Measurements from ENCODE around the gene PANX2.

Gene PANX2

DNA sequence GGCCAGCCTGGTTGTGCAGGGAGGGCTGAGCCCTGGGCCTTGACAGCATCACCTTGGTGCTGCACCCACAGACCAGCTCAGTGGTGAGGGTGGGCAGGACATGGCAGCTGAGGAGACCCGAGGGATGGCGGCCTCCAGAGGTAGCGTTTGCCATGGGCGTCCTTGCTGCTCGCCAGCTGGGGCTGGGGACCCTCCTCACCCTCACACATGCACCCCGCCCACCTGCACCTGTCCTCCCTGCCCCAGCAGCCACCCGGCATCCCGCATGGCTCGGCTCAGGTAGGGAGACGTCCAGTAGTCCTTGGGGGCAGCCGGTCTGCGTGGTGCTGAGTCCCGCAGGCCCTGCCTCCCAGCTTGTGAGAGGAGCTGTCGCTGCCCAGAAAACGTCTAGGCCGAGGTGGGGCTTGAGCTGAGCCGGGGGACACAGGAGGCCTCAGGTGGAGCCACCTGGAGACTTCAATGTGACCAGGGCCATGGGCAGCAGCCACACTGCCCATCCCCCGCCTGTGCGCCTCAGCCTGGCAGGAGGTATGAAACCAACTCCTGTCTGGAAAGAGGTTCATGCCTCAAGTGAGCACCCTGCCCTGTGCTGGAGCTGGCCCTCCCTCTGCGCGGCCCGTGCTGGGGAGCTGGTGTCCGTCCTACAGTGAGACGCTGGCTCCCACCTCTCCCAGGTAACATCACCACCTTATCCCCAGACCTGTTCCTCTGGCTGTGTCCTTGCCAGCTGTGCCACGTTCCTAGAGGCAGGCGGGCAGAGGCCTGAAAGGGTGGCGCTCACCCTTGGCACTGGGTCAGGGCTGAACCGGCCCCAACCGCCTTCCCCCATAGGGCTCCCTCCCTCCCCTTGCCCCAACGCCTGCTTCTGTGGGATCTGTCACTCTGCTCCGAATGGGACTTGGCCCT is 11.9 kb downstream of the PANX2 start:
- no peak for DNase-seq (ENCODE audit: extremely low read depth in 1 of 2, low read depth in 1 of 2)

DNA sequence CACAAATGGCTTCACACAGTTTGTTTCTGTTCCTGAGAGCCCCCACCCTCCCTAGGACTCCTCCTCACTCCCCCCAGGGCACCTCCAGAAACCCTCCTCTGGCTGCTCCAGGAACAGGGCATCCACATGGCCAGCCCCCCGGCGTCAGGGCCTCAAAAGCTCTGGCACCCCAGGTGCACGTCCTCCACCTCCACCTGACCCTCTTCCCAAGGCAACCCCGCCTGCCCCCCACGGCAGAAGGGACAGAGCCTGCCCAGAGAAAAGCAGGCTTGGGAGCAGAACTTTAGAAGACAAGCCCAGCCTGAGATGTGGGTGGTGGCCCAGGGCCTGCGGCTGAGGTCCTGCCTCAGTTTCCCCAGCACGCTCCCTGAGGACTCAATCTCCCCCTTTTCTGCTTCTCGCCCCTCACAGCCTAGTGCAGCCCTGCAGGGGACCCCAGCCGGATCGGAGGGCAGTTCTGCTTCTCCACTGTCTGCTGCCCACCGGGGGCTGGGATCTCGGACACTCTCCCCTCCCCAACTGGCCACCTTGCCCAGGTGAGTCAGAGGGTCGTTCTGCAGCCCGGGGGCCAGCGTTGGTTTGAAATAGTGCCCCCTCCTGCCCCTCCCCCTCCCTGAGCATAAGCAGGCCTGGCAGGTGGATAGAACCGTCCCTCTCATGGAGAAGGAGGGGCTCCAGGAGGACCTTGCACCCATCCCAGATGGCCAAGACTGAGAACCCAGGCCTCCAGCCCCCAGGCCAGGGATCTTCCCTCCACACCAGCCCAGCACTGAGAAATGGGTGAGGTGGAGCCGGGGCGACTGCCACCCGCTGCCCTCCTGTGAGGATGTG is 12.8 kb downstream of the PANX2 start:
- DNase-seq (ENCODE audit: extremely low read depth in 1 of 2, low read depth in 1 of 2), result no peak

DNA sequence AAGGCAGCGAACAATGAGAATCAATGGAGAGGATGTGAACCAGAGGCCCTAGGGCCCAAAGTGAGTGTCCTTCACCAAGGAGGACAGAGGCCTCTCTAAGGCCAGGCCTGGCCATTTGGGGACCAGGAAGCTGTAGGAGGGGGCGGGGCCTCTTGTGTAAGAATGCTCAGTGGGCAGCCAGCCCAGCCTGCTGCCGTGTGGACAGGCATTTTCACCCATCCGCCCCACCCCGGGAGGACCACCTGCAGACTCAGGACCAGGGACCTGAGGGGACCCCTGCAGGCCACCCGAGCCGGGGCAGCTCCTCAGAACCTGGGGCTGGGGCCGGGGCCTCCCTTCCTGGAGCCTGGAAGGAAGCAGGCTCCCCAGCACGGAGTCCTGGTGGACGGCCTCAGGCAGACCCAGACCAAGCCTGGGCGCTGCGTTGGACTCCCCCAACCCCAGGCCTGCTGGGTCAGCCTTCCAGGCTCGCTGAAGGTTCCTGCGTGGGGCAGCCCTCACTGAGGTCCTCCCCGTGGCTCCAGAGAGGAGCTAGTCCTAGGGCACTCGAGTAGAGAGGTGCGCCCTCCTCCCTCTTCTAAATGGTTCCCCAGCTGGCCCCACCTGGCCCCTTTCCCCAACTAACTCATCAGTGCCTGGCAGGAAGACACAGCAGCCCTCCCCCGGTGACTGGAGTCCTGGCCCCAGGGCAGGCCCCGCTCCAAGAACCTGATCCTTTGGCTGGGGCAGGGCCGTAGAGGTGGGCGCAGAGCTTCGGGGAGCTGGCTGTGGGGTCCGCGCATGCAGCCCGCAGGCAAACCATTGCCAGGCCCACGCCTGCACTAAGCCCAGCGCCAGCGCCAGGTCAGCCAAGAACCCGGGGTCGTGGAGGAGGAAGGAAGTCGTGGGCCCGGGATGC is 13.7 kb downstream of the PANX2 start:
- no peak for DNase-seq (ENCODE audit: extremely low read depth in 1 of 2, low read depth in 1 of 2)

DNA sequence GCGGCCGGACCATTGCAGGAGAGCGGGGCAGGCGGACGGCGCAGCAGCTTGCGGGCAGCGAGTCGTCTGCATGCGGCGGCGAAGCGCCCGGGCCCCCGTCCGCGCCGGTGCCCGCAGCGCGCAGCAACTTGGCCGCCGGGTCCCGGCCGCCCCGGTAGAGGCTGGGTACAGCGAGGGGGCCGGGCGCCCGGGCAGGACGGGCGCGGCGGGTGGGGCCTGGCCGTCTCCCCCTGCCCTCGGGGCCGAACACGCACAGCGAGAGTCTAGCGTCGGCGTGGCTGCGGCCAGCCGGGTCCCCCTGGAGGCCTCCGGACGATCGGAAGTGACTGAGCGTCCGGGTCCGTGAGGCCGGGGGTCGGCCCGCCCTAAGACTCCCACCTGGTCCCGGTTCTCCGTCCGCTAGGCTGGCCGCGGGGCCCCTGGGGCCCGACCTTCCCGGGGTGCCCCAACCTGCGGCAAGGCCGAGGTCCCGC is 14.4 kb downstream of the PANX2 start:
- no peak for DNase-seq (ENCODE audit: extremely low read depth in 1 of 2, low read depth in 1 of 2)

DNA sequence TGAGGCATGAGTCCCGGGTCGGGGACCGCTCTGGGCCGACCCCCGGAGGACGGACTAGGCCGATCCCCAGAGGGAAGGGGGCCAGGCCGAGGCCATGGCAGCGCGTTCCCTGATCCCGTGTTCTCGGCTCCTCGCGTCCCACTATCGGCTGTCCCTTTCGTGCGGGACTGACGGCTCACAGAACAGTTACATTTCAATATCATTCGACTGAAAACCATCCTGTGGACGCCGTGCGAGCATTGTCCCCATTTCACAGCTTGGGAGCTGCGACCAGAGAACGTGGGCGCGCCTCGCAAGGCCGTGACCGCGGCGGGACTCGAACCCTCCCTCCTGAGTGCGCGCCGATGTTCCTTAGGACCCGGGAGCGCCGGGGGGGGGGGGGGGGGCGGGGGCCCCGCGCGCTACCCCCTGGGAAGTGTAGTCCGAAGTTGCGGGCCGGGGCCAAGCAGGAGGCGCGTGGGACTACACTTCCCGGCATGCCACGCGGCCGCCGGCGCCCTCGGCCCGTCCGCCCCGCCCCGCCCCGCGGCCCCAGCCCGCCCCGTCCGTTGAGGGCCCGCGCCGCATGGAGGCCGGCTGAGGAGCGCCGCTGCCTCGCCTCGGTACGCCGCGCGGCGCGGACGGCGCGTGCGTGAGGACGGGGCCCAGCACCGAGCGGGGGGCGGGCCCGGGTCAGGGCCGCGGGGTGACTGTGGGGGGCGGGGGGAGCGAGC is 15.0 kb downstream of the PANX2 start, which contains the start of gene TRABD:
TRABD (plus strand) TSS at position 539 of the 713 bp plus-strand sequence. CDS start 7,148 bp downstream, outside the sequence.
- peak; percentile 62 to 85 for DNase-seq (ENCODE audit: extremely low read depth in 1 of 2, low read depth in 1 of 2)

DNA sequence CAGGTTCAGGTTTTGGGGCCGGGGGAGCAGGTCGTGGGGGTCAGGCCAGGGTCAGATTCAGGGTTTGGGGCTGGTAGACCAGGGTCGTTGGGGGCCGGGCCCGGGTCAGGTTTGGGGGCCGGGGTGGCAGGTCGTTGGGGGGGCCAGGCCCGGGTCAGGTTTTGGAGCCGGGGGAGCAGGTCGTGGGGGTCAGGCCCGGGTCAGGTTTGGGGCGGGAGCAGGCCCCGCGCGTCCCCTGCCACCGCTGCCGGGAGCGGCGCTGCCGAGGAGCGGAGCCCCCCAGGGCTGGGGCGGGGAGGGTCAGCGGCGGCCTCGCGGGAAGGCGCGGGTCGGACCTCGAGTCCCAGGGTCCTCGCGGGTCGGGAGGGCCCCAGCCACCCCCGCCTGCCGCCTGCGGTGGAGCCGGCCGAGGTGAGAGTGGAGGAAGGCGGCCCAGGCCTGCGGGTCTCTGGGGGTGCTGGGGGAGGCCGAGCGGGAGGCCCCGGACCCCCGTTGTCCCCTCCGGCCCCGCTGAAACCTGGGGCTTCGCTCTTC is 15.7 kb downstream of the PANX2 start:
- DNase-seq (ENCODE audit: extremely low read depth in 1 of 2, low read depth in 1 of 2), result no peak

DNA sequence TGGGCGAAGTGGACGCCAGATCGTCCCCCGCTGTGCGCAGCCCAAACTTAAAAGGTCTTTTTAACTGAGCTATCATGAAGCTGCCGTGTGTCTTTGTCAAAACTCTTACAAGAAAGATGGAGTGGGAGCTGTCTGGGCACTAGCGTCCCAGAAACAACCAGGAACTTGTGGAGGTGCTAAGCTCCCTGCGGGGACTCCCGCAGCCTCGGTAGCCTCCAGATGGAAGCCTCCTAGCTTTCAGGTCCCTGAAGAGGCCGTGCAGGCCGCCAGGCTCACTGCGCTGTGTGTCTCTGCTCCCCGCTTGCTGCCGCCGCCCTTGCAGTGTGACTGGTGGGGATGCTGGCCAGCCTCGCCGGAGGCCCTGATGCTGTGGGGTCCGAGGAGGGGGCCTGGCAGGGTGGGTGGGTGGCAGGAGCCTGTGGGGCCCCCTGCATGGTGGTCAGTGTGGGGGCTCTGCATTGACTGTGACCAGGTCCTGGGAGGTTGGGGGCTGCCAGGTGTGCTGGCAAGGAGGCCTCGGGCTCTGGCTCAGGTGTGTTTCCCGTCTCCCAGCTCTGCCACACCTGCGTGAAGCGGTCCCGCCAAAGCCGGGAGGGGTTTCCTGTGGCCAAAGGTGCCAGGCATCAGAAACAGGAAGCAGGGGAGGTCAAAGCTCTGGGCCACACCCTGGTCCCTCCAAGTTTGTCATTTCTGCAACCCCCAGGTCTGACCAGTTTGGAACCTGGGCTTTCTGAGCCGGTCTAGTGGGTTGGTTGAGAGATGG is 16.4 kb downstream of the PANX2 start:
- DNase-seq (ENCODE audit: extremely low read depth in 1 of 2, low read depth in 1 of 2), result no peak

DNA sequence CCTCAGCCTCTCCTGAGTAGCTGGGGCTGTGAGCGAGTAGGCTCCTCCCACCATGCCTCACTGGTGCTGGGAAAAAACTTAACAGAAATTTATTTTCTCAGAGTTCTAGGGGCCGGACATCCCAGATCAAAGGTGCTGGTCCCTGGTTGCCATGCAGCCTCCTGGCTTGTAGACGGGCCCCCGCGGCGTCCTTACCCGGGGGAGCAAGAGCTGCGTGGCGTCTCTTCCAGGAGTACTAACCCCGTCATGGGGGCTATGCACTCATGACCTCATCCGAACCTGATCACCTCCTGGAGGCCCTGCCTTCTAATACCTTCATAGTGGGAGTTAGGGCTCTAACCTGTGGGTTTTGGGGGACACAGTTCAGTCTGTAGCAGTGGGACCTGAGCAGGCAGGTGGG is 17.8 kb downstream of the PANX2 start:
- DNase-seq (ENCODE audit: extremely low read depth in 1 of 2, low read depth in 1 of 2), result no peak

DNA sequence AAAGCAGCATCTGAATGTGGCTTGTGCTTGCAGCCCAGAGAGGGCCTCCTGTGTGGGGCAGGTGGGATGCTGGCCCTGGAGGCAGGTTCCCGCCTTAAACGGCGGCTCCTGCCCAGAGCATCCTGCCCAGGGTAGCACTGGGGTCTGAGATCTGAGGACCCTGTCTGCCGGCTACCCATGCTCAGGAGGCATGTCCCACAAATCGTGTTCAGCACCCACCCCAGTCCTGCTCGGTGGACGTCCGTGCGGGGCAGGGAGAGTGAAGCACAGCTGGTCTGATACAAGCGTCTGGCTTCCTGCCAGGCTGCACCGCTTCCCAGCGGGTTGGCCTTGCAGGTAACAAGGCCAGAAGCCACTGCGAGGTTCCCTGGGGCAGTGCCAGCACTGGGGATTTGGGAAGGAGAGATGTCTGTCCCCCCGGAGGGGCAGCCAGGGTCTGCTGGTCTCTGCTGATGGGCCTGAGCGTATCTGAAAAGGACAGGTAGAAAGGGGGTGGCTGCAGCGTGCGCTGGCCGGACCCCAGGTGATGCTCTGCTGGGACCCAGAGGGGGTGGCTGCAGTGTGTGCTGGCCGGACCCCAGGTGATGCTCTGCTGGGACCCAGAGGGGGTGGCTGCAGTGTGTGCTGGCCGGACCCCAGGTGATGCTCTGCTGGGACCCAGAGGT is 18.8 kb downstream of the PANX2 start:
- no peak for DNase-seq (ENCODE audit: extremely low read depth in 1 of 2, low read depth in 1 of 2)

DNA sequence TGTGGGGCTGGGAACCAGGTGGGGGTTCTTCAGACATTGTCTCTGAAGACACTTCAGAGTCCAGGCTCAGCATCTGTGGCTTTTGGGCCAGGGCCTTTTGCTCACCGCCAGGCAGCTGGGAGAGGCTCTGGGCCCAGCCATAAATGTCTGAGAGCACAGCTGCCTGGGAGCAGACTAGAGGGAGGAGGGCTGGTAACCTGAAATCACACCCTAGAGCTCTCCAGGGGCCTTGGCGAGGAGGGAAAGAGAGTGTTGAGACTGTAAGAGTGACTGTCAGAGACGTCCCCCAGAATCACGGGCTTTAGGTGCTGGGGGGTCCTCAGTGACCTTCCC is 19.3 kb downstream of the PANX2 start:
- DNase-seq (ENCODE audit: extremely low read depth in 1 of 2, low read depth in 1 of 2), result no peak

DNA sequence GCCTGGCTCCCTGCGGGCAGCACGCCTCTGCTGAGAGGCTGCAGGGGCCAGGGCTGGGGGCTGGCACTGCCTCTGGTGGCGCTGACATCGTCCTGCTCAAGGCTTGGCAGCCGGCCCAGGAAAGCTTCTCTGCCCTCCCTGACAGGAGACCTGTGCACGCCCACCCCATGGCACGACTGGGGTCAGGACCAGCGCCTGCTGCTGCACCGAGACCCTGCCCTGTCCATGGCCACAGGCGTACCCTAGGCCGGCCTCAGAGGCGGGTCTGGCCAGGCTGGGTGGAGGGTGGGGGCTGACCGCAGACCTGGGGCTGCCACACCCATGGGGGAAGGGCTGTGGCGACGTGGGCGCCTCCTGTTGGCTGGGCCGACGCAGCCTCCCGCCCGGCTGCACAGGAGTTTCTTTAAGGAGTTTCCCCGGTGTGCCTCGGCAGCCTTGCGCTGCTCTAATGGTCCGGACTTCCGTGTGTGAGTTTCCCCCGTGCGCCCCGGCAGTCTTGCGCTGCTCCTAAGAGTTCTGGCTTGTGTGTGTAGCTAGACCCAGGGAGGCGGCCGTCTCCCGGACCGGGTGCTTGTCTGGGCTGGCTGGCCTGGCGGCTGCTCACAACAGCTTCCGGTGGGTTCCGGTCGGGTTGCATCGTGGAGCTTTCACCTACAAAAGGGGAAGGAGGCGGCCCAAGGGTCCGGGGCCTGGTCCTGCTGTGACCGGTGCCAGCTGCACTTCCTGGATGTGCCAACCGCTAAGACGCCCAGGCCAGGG is 19.8 kb downstream of the PANX2 start:
- peak; percentile 65 to 66 for DNase-seq (ENCODE audit: extremely low read depth in 1 of 2, low read depth in 1 of 2)

DNA sequence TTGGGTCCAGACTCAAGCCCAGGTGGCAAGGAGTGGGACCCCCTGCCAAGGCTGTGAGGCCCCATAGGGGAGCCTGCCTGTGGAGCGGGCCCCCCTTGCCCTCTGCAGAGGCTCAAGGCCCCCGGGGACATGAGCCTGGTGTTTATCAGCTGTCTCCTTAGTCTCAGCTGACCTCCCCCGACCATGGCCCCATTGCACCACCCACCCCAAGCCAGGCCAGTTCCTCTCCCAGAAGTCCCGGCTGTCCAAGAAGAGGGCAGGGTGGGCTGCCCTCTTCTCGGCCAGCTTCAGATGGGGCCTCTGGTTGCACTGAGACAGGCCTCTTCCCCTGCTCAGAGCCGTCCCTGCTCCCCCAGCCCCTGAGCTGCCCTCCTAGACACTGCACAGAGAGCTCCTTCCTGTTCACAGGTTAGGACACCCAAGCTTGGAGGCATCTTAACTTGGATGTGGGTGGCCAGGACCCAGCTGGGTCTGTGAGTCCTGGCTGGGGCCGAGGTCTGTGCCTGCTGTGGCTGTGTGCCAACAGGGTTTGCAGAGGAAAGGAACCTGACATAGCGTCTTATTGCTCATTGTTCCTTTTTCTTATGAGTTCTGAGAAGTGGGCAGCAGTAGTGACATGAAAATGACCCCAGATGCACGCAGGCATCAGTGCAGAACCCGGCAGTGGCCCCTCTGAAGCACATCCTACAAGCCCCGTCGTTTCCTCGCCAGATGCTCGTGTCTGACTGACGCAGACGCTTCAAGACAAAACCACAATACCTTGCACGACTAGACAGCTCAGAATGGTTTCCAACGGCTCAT is 20.6 kb downstream of the PANX2 start:
- DNase-seq (ENCODE audit: extremely low read depth in 1 of 2, low read depth in 1 of 2), result peak; percentile 56 to 81

DNA sequence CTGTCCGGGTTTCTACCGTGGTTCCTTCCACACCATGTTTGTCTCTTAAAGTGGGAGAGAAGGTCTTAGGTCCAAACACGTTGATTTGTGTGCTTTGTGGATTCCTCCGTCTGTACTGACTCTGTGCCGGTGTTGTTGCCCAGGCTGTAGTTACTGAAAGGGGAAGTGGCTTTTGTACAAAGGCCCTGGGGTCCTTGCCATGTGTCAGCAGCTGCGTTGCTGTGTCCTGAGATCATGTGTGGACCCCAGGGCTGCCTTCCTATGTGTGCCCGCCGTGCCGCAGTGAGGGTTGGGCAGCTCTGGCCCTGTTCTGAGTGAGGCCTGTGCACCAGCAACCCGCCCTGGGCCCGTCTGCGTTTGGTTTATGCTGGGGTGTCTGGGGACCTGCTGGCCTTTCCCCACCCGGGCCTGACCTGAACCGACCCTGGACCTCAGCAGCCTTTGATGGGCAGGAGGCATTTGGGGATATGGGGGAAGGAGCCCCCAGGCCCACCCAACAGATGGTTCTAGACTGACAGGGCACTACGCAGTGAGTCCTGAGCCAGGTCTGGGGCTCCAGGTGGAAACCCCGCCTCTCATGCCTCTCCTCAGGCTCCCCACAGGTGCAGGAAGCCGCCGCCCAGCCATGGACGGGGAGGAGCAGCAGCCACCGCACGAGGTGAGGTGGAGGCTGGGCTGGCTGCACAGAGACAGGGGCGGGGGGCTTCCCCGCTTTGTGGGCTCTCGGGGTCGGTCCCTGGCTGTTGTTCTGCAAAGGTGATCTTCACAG is 22.1 kb downstream of the PANX2 start:
- peak in 1 of 2 donors; percentile 33 for DNase-seq (ENCODE audit: extremely low read depth in 1 of 2, low read depth in 1 of 2)

DNA sequence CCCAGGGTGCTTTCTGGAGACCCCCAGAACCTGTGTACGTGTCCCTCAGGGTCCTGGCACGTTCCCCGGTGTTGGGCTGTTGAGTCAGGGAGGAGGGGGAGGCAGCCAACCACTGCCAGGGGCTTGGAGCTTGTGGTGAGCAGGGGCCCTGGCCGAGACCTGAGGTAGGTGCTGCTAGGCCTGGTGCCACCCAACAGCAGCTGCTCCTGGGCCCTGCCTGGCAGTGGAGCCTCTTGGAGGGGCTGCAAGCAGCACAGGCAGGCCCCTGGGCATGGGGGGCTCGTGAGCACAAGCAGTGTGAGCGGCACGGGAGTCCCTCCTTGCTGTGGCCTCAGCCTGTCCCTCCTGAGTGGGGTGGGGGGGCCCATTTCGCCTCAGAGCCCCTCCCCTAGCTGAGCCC is 23.1 kb downstream of the PANX2 start:
- no peak for DNase-seq (ENCODE audit: extremely low read depth in 1 of 2, low read depth in 1 of 2)

DNA sequence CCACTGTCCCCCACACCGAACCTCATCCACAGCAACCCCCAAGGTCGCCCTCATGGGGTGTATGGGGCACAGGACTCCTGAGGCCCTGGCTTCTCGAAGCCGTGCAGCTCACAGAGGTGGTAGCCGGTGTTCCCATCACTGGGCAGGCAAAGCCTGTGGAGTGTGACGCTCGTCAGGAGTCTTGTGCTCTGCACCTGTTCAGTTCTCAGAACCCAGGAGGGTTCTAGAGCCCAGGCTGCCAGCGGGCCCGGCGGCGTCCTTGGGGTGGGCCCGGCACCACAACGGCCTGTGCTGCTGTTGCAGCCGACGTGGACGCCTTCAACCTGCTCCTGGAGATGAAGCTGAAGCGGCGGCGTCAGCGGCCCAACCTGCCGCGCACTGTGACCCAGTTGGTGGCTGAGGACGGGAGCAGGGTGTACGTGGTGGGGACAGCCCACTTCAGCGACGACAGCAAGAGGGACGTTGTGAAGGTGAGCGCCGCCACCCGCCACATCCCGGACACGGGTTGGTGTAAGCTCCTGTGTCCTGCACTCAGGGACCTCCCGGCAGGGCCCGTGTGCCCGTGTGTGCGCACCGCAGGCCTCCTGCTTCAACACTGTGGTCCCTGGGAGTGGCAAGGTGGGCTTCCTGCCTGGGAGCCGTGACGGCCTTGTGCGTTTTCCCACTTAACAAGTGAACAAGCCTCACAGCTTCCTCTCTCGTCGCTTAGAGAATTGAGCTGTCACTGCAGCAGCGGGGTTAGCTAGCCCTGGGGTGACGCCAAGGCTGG is 23.7 kb downstream of the PANX2 start:
- no peak for DNase-seq (ENCODE audit: extremely low read depth in 1 of 2, low read depth in 1 of 2)

DNA sequence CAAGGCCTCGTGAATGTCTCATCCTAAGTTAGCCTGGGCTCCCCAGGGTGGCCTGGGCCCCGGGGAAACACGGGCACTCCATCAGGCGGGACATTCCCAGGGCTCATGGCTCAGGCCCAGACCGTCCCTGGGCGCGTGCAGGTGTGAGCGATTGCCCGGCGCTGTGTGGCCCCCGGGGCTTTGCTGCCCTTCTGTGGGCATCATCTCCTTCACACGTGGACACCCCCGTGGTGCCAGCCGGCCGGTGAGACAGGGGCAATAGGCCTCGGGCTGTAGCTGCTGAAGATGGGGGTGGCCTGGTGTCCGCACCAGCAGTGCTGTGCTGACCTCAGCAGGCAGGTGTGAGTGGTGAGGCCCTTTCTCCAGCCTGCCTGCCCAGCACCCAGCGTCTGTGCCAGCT is 25.7 kb downstream of the PANX2 start:
- DNase-seq (ENCODE audit: extremely low read depth in 1 of 2, low read depth in 1 of 2), result no peak

Measured in activated CD8-positive, alpha-beta memory T cell treated with anti-CD3 and anti-CD28 coated beads for 1 hour (primary cell).